Loucy (cell line): ENCODE data around the gene EARS2.

Experiments
- H2AFZ ChIP-seq: fragments of 200-600 bp; sonication (generic); 2 replicates; pipeline ENCODE4 v1.6.0; 2016; ENCODE audit warnings: antibody characterized with exemption, mild to moderate bottlenecking, low read length, moderate library complexity
- H3F3A ChIP-seq: fragments of 200-600 bp; 2 replicates; pipeline ENCODE4 v1.6.0; 2016; ENCODE audit warnings: antibody characterized with exemption, low read depth, mild to moderate bottlenecking
- H3K27me3 ChIP-seq: fragments of 200-600 bp; sonication (generic); 2 replicates; pipeline ENCODE4 v1.6.1; 2014; ENCODE audit warnings: low read length, mild to moderate bottlenecking; ENCODE audit not compliant: insufficient read depth, poor library complexity, severe bottlenecking
- H3K36me3 ChIP-seq: fragments of 200-600 bp; sonication (generic); 2 replicates; pipeline ENCODE4 v1.6.1; 2016; ENCODE audit warnings: low read length; ENCODE audit not compliant: insufficient read depth
- H3K4me1 ChIP-seq: fragments of 200-600 bp; sonication (generic); 2 replicates; pipeline ENCODE4 v1.5.1; 2014; ENCODE audit warnings: low read length, mild to moderate bottlenecking; ENCODE audit not compliant: insufficient read depth, poor library complexity, severe bottlenecking
- H3K4me2 ChIP-seq: fragments of 200-600 bp; sonication (generic); 2 replicates; pipeline ENCODE4 v1.6.0; 2014; ENCODE audit warnings: antibody characterized with exemption, low read length, low read depth, mild to moderate bottlenecking; ENCODE audit not compliant: poor library complexity, severe bottlenecking
- H3K4me3 ChIP-seq: fragments of 200-600 bp; sonication (generic); 2 replicates; pipeline ENCODE4 v1.5.1; 2014; ENCODE audit warnings: low read length, mild to moderate bottlenecking, mixed read lengths; ENCODE audit not compliant: poor library complexity, severe bottlenecking
- H3K79me2 ChIP-seq: fragments of 200-600 bp; sonication (generic); 2 replicates; pipeline ENCODE4 v1.6.1; 2014; ENCODE audit warnings: low read length; ENCODE audit not compliant: insufficient read depth
- H3K9ac ChIP-seq: fragments of 200-600 bp; sonication (generic); 2 replicates; pipeline ENCODE4 v1.6.0; 2014; ENCODE audit warnings: mild to moderate bottlenecking, low read depth, low read length, moderate library complexity; ENCODE audit not compliant: poor library complexity, severe bottlenecking
- H3K9me2 ChIP-seq: fragments of 200-600 bp; sonication (generic); replicated peaks from 2 replicates; pipeline ENCODE4 v1.6.1; 2016; ENCODE audit warnings: low read depth, low read length, mixed read lengths
- H3K9me3 ChIP-seq: fragments of 200-600 bp; sonication (generic); 2 replicates; pipeline ENCODE4 v1.6.1; 2014; ENCODE audit warnings: mild to moderate bottlenecking, antibody characterized with exemption, low read length, low read depth; ENCODE audit not compliant: insufficient read depth
- H4K20me1 ChIP-seq: fragments of 200-600 bp; sonication (generic); 2 replicates; pipeline ENCODE4 v1.6.0; 2014; ENCODE audit warnings: antibody characterized with exemption, low read length, mild to moderate bottlenecking; ENCODE audit not compliant: insufficient read depth, poor library complexity, severe bottlenecking
- EZH2phosphoT487 ChIP-seq: fragments of 200-600 bp; IDR thresholded peaks from 2 replicates; pipeline ENCODE4 v1.6.1; 2018; ENCODE audit warnings: antibody characterized with exemption, mild to moderate bottlenecking, moderate library complexity, borderline replicate concordance
- TF ChIP-seq, protein P1 (sequence below): fragments of 200-600 bp; sonication (generic); conservative IDR thresholded peaks from 2 replicates; pipeline ENCODE4 v1.5.1; 2014; ENCODE audit warnings: mild to moderate bottlenecking, antibody characterized with exemption, low read length

The EARS2 gene

DNA sequence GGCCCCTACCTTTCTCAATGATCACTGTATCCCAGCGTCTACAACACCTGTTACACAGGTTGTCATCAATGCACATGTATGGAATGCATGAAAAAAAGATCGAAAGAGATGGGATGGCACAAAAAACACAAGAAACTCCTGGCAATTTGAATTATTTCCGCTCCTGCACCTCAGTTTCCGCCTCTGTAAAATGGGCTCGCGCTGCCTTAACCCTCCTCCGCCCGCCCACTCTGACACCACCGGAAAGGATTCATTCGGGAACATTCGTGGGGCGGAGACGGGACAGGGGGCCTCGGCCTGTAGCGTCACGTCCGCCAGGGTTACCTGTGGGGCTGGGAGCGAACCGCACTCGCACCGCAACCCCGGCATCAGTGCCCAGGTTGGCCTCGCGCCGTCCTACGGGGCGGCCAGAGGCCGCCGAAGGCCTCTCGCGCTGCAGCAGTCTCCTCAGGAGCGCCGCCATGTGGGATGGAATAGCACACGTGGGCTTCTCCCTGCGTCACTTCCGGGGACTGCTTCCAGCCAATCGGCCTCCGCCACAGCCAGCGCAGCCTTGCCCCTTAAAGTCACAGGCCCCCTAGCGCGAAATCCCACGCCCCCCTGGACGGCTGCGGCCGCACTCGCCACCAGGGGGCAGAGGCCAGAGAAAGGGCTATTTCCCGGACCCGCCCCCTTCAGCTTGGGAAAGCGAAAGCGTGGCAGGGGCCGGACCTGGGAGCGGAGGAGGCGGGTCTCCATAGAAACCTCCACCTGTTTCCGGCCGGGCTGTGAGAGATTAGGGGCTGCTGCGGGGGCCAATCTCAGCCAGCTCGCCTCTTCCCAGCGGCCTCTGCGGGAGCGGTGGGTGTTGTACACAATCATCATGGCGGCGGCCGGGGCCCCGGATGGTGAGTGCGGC lies at the start of gene EARS2, which contains the start of gene UBFD1:
TSS of gene EARS2 (minus strand) at position 470 of the 898 bp plus-strand sequence. CDS start at position 463, 7 bp downstream.
TSS of gene UBFD1 (plus strand) at position 847 of the 898 bp plus-strand sequence. CDS start at position 863, 16 bp downstream.
- no peaks in the 10 kb centered on the region for H3K9me2 ChIP-seq
- peaks cover 10% of the 10 kb centered on the region; the same call in 1 of the 2 replicates for H3K36me3 ChIP-seq
- TF ChIP-seq EZH2phosphoT487 = no peak
- TF ChIP-seq, protein P1, sequence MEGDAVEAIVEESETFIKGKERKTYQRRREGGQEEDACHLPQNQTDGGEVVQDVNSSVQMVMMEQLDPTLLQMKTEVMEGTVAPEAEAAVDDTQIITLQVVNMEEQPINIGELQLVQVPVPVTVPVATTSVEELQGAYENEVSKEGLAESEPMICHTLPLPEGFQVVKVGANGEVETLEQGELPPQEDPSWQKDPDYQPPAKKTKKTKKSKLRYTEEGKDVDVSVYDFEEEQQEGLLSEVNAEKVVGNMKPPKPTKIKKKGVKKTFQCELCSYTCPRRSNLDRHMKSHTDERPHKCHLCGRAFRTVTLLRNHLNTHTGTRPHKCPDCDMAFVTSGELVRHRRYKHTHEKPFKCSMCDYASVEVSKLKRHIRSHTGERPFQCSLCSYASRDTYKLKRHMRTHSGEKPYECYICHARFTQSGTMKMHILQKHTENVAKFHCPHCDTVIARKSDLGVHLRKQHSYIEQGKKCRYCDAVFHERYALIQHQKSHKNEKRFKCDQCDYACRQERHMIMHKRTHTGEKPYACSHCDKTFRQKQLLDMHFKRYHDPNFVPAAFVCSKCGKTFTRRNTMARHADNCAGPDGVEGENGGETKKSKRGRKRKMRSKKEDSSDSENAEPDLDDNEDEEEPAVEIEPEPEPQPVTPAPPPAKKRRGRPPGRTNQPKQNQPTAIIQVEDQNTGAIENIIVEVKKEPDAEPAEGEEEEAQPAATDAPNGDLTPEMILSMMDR = peak; percentile 83
- peak within 1 kb of the TSS; percentile 98 for H3K4me2 ChIP-seq
- no peaks in the 10 kb centered on the region for H3K9me3 ChIP-seq
- peaks cover 50% of the 10 kb centered on the region for H3K79me2 ChIP-seq
- peak within 1 kb of the TSS; percentile 95 for H2AFZ ChIP-seq
- peak within 1 kb of the TSS; percentile 94 for H3K4me3 ChIP-seq
- no peaks in the 10 kb centered on the region for H3K27me3 ChIP-seq
- no peaks in the 10 kb centered on the region for H3F3A ChIP-seq
- H3K9ac ChIP-seq = peak within 1 kb of the TSS; percentile 85
- peaks cover 26% of the 10 kb centered on the region for H4K20me1 ChIP-seq
- H3K4me1 ChIP-seq = peaks cover 45% of the 10 kb centered on the region

DNA sequence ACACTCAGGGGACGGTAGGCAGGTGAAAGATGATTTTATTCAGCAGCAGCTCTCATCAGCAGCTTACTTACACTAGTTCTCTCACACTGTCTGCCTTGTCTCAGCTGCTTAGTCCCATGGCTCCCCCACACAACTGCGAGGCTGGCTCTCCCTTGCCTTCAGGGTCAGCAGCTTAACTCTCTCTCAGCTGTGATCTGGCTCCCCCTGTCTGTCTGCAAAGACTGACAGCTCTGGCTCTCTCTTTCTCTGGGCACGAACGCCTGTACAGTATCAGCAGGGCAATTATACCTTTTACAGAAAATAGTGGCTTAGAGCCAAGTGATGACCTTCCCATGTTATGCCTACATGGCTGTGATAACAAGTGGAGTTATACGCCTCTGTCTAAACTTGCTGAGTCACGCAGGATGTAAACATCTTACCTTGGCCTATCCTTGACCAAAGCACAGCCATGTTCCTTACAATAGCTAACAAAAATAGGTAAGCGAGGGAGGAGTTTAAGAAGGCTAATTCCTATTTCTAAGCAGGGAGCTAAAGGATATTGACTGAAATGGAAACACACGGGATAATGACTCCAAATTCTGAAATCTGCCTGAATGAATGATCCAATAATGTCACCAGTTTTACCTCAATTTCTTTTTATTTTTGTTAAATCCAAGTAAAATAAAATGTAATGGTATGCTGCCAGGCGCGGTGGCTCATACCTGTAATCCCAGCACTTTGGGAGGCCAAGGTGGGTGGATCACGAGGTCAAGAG lies 40.0 kb upstream of the EARS2 start:
- Histone ChIP-seq H3K79me2 (peaks cover 36% of the 10 kb centered on the region), H4K20me1 (peaks cover 31% of the 10 kb centered on the region), H3K4me3 (peak overlapping the region; percentile 96), H3K9ac (peak overlapping the region; percentile 92), H3K4me2 (peak overlapping the region; percentile 72), H3K36me3 (peaks cover 4% of the 10 kb centered on the region; the same call in 1 of the 2 replicates), H3K4me1 (peaks cover 9% of the 10 kb centered on the region), H3K9me2 (no peaks in the 10 kb centered on the region), H3K27me3 (no peaks in the 10 kb centered on the region), H2AFZ (peak overlapping the region; percentile 98; the same call in 1 of the 2 replicates), H3K9me3 (no peaks in the 10 kb centered on the region), H3F3A (no peaks in the 10 kb centered on the region)
- TF ChIP-seq EZH2phosphoT487 = no peak
- TF ChIP-seq, protein P1 = peak; percentile 50

DNA sequence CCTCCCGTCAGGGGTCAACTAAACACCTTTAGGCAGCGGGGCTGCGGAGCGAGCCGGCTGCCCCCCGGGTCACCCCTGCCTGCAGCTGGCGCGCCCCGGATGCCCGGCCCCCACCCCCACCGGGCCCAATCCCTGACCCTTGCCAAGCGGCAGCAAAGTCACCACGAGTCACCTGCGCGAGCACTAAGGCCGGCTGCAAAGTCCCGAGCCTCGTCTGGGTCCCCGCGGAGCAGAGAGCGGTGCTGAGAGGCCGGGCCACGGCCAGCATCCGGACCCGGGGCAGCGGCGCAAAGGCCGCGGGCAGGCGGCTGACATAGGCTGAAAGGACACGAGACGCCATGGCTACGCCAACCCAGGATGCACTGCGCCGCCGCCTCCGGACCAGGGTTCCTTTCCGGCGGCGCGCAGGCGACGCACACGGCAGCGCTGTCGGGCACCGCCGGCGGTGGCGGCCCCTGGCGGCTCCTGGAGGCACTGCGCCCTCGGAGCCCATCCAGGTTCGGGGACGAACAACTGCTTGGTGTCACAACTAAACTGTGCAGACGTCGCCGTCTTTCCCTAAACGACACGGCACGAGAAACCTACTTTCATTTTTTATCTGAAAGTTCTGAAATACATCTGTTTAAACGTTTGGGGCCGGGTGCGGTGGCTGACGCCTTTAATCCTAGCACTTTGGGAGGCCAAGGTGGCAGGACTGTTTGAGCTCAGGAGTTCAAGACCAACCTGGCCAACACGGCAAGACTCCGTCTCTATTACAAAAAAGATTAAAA lies 39.0 kb upstream of the EARS2 start, which contains the start of gene NDUFAB1:
TSS of gene NDUFAB1 (minus strand) at position 366 of the 770 bp plus-strand sequence. CDS start at position 340, 26 bp downstream.
- Histone ChIP-seq H3K4me1 (peaks cover 9% of the 10 kb centered on the region), H3K4me2 (peak within 1 kb of the TSS; percentile 100), H3F3A (no peaks in the 10 kb centered on the region), H4K20me1 (peaks cover 38% of the 10 kb centered on the region), H3K27me3 (no peaks in the 10 kb centered on the region), H3K36me3 (peaks cover 13% of the 10 kb centered on the region; the same call in 1 of the 2 replicates), H3K9me2 (no peaks in the 10 kb centered on the region), H3K4me3 (peak within 1 kb of the TSS; percentile 96), H3K9ac (peak within 1 kb of the TSS; percentile 92), H2AFZ (peak within 1 kb of the TSS; percentile 98), H3K9me3 (no peaks in the 10 kb centered on the region), H3K79me2 (peaks cover 47% of the 10 kb centered on the region)
- TF ChIP-seq, protein P1 = peak; percentile 81
- no peak for TF ChIP-seq EZH2phosphoT487
